ENCODE measurements around the gene FAM200C. TPM values are rescaled to one million over a fixed set of nuclear protein-coding genes. Genes with fewer than 3 reads are reported as not detected.

Gene FAM200C
- total RNA-seq, 1 experiment from 2014 or later, result 5.4 TPM

DNA sequence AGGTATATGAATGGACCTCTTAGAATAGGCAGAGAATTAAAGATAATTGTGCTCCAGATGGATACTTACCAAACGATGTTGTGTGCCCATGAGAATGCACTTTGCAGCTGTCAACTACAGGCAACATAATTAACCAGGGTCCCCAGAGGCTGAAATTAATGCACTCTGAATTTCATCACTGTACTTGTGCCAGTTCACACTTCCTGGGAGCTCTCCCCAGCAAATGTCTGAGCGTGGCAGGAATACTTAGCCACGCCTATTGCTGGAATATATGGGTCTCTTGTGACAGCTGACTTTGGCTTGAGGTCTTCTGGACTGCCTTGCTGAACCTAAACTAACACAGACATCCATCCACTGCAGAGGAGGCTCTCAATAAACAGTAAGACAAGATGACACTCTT lies 17.5 kb downstream of the FAM200C start (continued):
- TF ChIP-seq AFF4 (CRISPR knock-in tag; IDR thresholded peaks at IDR 0.05; ENCODE audit: borderline replicate concordance), result no peak
- no peak for TF ChIP-seq FOXP1 (CRISPR knock-in tag; IDR thresholded peaks at IDR 0.05; ENCODE audit: borderline replicate concordance)

DNA sequence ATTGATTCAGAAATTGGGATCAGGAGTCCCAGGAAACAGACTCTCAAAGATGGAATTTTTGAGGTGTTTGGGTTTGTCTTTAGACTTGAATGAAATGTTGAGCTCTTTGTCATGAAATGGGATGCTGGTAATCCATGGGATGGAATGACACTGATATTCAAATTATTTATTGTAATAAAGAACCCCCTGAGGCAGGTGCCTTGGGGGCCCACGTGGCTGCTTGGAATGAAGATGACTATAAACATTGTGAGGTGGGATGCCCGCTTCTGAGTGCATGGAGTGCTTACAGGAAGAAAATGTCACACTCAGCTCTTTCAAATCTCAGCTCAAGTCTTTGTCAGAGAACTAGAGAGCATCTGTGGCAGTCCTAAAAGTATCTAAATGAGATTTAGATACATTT lies 19.8 kb downstream of the FAM200C start:
- H3K4me3 Mint-ChIP-seq, result no peak overlapping the region
- no peak for DNase-seq (ENCODE audit: low spot score)
- no peaks in the 10 kb centered on the region for H3K9me3 Mint-ChIP-seq
- H3K27me3 Mint-ChIP-seq (ENCODE audit: low read depth), result no peaks in the 10 kb centered on the region; the same call in 1 of the 2 replicates
- no peak overlapping the region; the same call in 1 of the 2 replicates for H3K27ac Mint-ChIP-seq
- ATAC-seq, result no peak
- H3K4me1 Mint-ChIP-seq, result peaks cover 8% of the 10 kb centered on the region
- H3K36me3 Mint-ChIP-seq, result no peaks in the 10 kb centered on the region
- POLR2A ChIA-PET, result interaction anchor here (1.2 kb wide), 1 partner anchor 204 kb away, joined by 4 read pairs; no protein-coding TSS in a partner anchor
- CTCF ChIA-PET, result interaction anchor here (0.9 to 1.6 kb wide), 7 partner anchors 10 to 358 kb away, joined by 3 to 9 read pairs (median 4); partner anchors contain the start of gene C1QTNF2
- TF ChIP-seq GRHL2 (CRISPR knock-in tag; IDR thresholded peaks at IDR 0.05; ENCODE audit: insufficient replicate concordance, severe bottlenecking) (no peak), ZNF121 (CRISPR knock-in tag; IDR thresholded peaks at IDR 0.05) (no peak), PREB (CRISPR knock-in tag; IDR thresholded peaks at IDR 0.05; ENCODE audit: borderline replicate concordance) (no peak), ZNF138 (CRISPR knock-in tag; conservative IDR thresholded peaks at IDR 0.05) (no peak), NR3C1 (CRISPR knock-in tag; conservative IDR thresholded peaks at IDR 0.05; ENCODE audit: low read depth) (no peak), HMGXB4 (CRISPR knock-in tag; IDR thresholded peaks at IDR 0.05) (no peak), NR2C2 (CRISPR knock-in tag; IDR thresholded peaks at IDR 0.05) (no peak), PRRX2 (CRISPR knock-in tag; IDR thresholded peaks at IDR 0.05) (no peak), FOXP1 (CRISPR knock-in tag; IDR thresholded peaks at IDR 0.05; ENCODE audit: borderline replicate concordance) (no peak), AR (CRISPR knock-in tag; IDR thresholded peaks at IDR 0.05) (no peak), RELA (CRISPR knock-in tag; IDR thresholded peaks at IDR 0.05; ENCODE audit: borderline replicate concordance) (no peak), TCF7 (CRISPR knock-in tag; IDR thresholded peaks at IDR 0.05; ENCODE audit: low read depth) (no peak), FOXP4 (CRISPR knock-in tag; IDR thresholded peaks at IDR 0.05) (no peak), ETV6 (CRISPR knock-in tag; IDR thresholded peaks at IDR 0.05) (no peak), ZBTB21 (CRISPR knock-in tag; IDR thresholded peaks at IDR 0.05; ENCODE audit: borderline replicate concordance) (no peak), NFYB (CRISPR knock-in tag; conservative IDR thresholded peaks at IDR 0.05; ENCODE audit: low read depth) (no peak)
- TF ChIP-seq, protein P1, sequence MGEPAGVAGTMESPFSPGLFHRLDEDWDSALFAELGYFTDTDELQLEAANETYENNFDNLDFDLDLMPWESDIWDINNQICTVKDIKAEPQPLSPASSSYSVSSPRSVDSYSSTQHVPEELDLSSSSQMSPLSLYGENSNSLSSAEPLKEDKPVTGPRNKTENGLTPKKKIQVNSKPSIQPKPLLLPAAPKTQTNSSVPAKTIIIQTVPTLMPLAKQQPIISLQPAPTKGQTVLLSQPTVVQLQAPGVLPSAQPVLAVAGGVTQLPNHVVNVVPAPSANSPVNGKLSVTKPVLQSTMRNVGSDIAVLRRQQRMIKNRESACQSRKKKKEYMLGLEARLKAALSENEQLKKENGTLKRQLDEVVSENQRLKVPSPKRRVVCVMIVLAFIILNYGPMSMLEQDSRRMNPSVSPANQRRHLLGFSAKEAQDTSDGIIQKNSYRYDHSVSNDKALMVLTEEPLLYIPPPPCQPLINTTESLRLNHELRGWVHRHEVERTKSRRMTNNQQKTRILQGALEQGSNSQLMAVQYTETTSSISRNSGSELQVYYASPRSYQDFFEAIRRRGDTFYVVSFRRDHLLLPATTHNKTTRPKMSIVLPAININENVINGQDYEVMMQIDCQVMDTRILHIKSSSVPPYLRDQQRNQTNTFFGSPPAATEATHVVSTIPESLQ (CRISPR knock-in tag; IDR thresholded peaks at IDR 0.05), result no peak
- TF ChIP-seq, protein P2, sequence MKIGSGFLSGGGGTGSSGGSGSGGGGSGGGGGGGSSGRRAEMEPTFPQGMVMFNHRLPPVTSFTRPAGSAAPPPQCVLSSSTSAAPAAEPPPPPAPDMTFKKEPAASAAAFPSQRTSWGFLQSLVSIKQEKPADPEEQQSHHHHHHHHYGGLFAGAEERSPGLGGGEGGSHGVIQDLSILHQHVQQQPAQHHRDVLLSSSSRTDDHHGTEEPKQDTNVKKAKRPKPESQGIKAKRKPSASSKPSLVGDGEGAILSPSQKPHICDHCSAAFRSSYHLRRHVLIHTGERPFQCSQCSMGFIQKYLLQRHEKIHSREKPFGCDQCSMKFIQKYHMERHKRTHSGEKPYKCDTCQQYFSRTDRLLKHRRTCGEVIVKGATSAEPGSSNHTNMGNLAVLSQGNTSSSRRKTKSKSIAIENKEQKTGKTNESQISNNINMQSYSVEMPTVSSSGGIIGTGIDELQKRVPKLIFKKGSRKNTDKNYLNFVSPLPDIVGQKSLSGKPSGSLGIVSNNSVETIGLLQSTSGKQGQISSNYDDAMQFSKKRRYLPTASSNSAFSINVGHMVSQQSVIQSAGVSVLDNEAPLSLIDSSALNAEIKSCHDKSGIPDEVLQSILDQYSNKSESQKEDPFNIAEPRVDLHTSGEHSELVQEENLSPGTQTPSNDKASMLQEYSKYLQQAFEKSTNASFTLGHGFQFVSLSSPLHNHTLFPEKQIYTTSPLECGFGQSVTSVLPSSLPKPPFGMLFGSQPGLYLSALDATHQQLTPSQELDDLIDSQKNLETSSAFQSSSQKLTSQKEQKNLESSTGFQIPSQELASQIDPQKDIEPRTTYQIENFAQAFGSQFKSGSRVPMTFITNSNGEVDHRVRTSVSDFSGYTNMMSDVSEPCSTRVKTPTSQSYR (CRISPR knock-in tag; IDR thresholded peaks at IDR 0.05), result no peak
